Activated T-cell treated with anti-CD3 and anti-CD28 coated beads, Interleukin-2, amount 50 U/mL, for 4 hours (primary cell): ENCODE measurements around the gene PIGM. TPM values are rescaled to one million over a fixed set of nuclear protein-coding genes. Genes with fewer than 3 reads are reported as not detected.

Experiments
- ATAC-seq, 2 donors: fragments of 200-7000 bp; cut with Tn5 transposase; one replicate each; pipeline ENCODE4 v1.10.0; 2021
- DNase-seq: peaks from one replicate; pipeline ENCODE4 v3.0.0-alpha.2; 2020
- H3K27me3 Mint-ChIP-seq: one replicate; pipeline ENCODE4 v1.8.0; 2021; ENCODE audit warnings: low read depth, mixed read lengths
- H3K36me3 Mint-ChIP-seq: one replicate; pipeline ENCODE4 v1.8.0; 2022; ENCODE audit warnings: mixed read lengths; ENCODE audit not compliant: insufficient read depth
- H3K4me1 Mint-ChIP-seq: one replicate; pipeline ENCODE4 v1.8.0; 2021; ENCODE audit warnings: low read depth, mixed read lengths
- H3K4me3 Mint-ChIP-seq: one replicate; pipeline ENCODE4 v1.8.0; 2021; ENCODE audit warnings: mild to moderate bottlenecking, moderate library complexity, mixed read lengths
- H3K9me3 Mint-ChIP-seq: one replicate; pipeline ENCODE4 v1.8.0; 2021; ENCODE audit warnings: mixed read lengths
- total RNA-seq, 3 donors: library from RNA; stranded (reverse); gene quantifications; one replicate each; pipeline ENCODE4 v1.2.1, GENCODE V29; 2021

The PIGM gene
- total RNA-seq, 3 donors from 2014 or later, result 4.1 to 5.7 (median 4.5) TPM

DNA sequence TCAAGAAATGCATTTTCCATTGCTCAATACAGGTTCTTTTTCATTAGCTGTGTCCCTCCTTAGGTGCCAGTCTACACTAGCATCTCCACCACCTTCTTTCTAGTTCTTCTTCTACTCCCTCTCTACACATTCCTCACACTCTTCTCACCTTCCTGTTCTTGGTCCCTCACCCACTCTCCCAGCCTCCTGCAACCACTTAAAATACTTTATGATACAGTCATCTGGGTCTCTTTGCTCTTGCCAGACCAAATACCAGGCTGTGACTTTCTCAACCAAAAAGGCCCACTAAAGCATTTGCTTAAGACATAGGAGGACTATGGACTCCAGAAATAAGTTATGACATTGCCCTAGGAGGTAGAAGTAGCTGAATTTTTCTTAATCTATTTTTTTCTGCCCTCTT is 35.1 kb downstream of the PIGM start:
- H3K9me3 Mint-ChIP-seq, result no peaks in the 10 kb centered on the region
- H3K36me3 Mint-ChIP-seq, result no peaks in the 10 kb centered on the region
- no peak for ATAC-seq
- H3K4me1 Mint-ChIP-seq, result no peaks in the 10 kb centered on the region
- H3K27me3 Mint-ChIP-seq, result peaks cover 4% of the 10 kb centered on the region
- H3K4me3 Mint-ChIP-seq, result no peak overlapping the region
- DNase-seq, result no peak

DNA sequence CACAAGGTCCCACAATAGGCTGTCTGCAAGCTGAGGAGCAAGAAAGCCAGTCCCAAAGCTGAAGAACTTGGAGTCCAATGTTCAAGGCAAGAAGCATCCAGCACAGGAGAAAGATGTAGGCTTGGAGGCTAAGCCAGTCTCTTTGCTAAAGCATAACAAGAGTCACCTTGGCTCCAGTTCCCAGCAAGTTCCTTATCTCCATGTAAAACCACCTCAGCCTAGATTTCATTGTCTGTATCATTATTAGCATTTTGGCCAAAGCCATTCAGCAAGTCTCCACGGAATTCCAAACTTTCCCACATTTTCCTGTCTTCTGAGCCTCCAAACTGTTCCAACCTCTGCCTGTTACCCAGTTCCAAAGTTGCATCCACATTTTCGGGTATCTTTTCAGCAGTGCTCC is 36.9 kb downstream of the PIGM start:
- Mint-ChIP-seq H3K4me3 (no peak overlapping the region), H3K27me3 (peaks cover 7% of the 10 kb centered on the region), H3K36me3 (no peaks in the 10 kb centered on the region), H3K4me1 (no peaks in the 10 kb centered on the region), H3K9me3 (no peaks in the 10 kb centered on the region)
- ATAC-seq (no peak), DNase-seq (no peak)

DNA sequence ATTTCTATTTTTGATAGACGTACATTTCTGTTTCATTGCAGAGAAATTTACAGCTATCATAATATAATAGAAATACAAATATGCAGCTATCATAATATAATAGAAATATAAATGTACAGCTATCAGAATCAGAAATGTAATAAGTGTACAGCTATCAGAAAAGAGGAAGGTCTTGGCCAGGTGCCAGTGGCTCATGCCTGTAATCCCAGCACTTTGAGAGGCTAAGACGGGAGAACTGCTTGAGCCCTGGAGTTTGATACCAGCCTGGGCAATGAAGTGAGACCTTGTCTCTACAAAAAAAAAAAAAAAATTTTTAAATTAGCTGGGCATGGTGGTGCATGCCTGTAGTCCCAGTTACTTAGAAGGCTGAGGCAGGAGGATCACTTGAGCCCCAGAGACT is 37.9 kb downstream of the PIGM start:
- Mint-ChIP-seq H3K9me3 (no peaks in the 10 kb centered on the region), H3K36me3 (no peaks in the 10 kb centered on the region), H3K4me1 (no peaks in the 10 kb centered on the region), H3K4me3 (no peak overlapping the region), H3K27me3 (peaks cover 7% of the 10 kb centered on the region)
- no peak for DNase-seq
- no peak for ATAC-seq

DNA sequence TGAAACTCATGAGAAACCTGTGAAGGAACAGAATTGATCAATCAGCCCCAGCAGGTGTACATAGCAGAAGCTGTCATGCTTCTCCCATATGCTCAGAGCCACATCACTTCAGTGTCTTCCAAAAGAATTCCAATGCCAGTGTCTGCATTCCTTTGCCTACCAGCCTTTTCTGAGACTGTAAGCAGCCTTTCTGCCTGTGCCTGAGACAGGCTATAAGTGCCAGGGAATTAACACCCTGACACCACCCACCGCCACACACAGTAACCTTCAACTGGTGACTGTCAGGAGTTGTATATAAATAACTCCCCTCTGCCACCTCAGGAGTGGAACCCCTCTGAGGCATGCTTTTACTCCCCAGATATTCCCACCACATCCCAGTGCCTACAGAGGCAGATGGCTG is 39.6 kb downstream of the PIGM start:
- no peak overlapping the region for H3K4me3 Mint-ChIP-seq

DNA sequence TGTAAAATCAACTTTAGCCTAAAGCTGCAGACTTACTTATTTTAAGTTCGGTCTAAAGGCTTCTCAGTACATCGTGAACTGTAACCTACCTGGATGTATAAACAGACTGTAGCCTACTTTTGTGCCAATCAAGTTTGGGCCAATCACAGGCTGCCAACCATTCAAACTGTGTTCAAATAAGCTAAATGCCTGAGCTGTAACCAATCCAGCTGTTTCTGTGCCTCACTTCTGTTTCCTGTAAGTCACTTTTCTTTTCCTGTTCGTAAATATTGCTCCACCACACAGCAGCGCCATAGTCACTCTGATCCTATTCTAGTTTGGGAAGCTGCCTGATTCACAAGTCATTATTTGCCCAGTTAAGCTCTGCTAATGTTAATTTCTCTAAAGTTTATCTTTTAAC is 40.3 kb downstream of the PIGM start:
- Mint-ChIP-seq H3K27me3 (peaks cover 10% of the 10 kb centered on the region), H3K4me3 (no peak overlapping the region), H3K36me3 (no peaks in the 10 kb centered on the region), H3K9me3 (no peaks in the 10 kb centered on the region), H3K4me1 (no peaks in the 10 kb centered on the region)
- DNase-seq (no peak), ATAC-seq (peak; percentile 46 to 71)

More for the DNA sequence above, 39.6 kb downstream of the PIGM start:
- peaks cover 12% of the 10 kb centered on the region for H3K27me3 Mint-ChIP-seq
- ATAC-seq (no peak), DNase-seq (no peak)
- no peaks in the 10 kb centered on the region for H3K4me1 Mint-ChIP-seq
- H3K36me3 Mint-ChIP-seq, result no peaks in the 10 kb centered on the region
- no peaks in the 10 kb centered on the region for H3K9me3 Mint-ChIP-seq

DNA sequence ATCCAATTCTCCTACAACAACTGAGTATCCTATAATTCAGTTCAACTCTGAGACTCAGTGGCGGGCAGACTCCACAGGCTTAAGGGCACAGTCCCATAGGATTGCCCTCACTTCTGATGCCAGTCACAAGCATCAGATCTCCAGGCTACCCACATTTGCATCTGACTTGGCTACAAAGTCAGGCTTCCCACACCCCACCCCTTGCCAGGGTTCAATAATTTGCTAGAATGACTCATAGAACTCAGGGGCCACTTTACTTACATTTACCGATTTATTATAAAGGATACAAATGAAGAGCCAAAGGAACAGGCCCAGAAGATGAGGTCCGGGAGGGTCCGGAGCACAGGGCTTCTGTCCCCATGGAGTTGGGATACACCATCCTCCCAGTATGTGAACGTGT is 41.8 kb downstream of the PIGM start:
- no peak for DNase-seq
- Mint-ChIP-seq H3K4me1 (no peaks in the 10 kb centered on the region), H3K4me3 (no peak overlapping the region), H3K9me3 (no peaks in the 10 kb centered on the region), H3K27me3 (peaks cover 13% of the 10 kb centered on the region), H3K36me3 (no peaks in the 10 kb centered on the region)
- no peak for ATAC-seq

DNA sequence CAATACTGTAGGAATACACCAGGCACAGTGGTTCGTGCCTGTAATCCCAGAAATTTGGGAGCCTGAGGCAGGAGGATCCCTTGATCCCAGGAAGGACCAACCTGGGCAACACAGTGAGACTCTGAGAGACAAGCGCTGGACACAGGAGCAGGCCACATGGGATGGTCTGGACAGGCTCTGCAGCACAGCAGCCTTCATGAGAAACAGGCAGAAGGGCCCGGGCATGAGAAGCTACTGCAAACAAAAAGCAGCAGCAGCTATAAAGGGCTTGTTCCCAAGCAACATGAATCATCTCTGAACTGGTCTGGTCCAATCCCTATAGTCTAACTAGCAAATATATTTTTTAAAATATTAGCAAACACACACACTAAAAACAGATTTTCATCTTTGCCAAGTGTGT is 42.2 kb downstream of the PIGM start:
- H3K27me3 Mint-ChIP-seq, result peaks cover 16% of the 10 kb centered on the region
- H3K9me3 Mint-ChIP-seq, result no peaks in the 10 kb centered on the region

DNA sequence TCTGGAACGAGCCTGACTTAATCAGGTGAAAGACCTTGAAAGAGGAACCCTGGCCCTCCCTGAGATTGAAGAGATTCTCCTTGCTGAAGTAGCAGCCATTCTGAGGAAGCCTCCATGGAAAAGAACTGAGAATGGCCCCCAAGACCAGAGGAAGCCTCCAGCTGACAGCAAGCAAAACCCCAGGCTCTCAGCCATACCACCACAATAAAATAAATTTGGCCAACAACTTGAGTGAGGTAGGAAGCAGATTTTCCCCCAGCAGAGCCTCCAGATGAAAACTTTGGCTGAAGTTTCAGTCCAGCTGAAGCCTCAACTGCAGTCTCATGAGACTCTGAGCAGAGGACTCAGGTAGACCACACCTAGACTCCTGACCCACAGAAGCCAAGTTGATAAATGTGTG is 43.8 kb downstream of the PIGM start:
- DNase-seq, result no peak
- Mint-ChIP-seq H3K4me1 (no peaks in the 10 kb centered on the region), H3K27me3 (peaks cover 20% of the 10 kb centered on the region), H3K4me3 (no peak overlapping the region), H3K9me3 (no peaks in the 10 kb centered on the region), H3K36me3 (no peaks in the 10 kb centered on the region)
- no peak for ATAC-seq

More for the DNA sequence above, 42.2 kb downstream of the PIGM start:
- Mint-ChIP-seq H3K36me3 (no peaks in the 10 kb centered on the region), H3K4me3 (no peak overlapping the region), H3K4me1 (no peaks in the 10 kb centered on the region)
- ATAC-seq, result no peak
- DNase-seq, result no peak

DNA sequence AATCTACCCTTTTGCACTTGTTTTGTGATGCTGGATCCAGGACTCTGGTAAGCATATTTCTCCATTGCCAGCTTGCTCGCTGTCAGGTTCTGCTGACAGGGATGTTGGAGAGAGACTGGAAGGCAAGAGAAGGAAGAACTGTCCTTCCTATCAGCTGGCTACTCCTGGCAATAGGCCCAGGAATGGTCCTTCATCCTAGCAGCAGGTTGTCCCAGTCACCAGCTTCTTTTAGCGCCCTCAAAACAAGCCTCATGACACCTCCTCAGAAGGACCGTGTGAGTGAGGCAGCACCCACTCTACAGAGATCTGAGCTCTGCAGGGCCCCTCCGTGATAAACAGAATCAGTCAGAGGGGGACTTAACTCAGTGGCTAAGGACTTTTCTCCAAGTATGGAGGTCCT is 44.6 kb downstream of the PIGM start:
- ATAC-seq, result no peak
- Mint-ChIP-seq H3K27me3 (peaks cover 23% of the 10 kb centered on the region), H3K9me3 (no peaks in the 10 kb centered on the region), H3K4me1 (no peaks in the 10 kb centered on the region), H3K4me3 (no peak overlapping the region), H3K36me3 (no peaks in the 10 kb centered on the region)
- DNase-seq, result no peak

DNA sequence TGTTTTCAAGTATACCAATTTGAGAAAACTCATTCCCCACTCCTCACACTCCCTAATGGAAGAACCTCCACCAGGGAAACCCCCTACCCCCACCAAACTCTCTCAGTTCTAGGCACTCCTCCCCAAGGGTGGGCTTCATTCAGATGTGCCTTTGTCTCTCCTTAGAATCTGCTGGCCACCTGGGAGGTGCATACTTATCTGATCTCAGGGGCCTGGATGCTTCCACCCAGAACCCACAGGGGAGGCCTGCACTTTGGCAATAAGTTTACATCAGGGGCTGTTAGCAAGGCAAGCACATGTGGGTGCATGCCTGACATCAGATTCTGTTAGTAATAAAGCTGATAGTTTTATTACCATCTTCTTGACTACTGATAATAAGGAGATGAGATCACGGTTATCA is 45.3 kb downstream of the PIGM start:
- H3K36me3 Mint-ChIP-seq, result no peaks in the 10 kb centered on the region
- peaks cover 27% of the 10 kb centered on the region for H3K27me3 Mint-ChIP-seq
- H3K4me3 Mint-ChIP-seq, result no peak overlapping the region
- no peaks in the 10 kb centered on the region for H3K4me1 Mint-ChIP-seq
- no peaks in the 10 kb centered on the region for H3K9me3 Mint-ChIP-seq
- no peak for ATAC-seq
- no peak for DNase-seq

DNA sequence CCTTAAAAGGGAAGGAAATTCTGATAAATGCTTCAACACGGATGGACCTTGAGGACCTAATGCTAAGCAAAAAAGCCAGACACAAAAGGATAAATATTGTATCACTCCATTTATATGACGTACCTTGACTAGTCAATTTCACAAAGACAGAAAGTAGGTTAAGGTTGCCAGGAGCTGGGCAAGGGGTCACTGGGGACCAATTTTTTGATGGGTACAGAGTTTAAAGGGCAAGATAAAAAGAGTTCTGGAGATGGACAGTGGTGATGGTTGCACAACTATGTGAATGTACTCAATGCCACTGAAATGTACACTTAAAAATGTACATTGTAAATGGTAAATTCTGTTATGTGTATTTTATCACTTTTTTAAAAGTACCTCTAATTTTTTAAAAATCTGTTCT is 45.7 kb downstream of the PIGM start:
- DNase-seq (no peak), ATAC-seq (no peak)
- Mint-ChIP-seq H3K36me3 (no peaks in the 10 kb centered on the region), H3K4me1 (no peaks in the 10 kb centered on the region), H3K4me3 (no peak overlapping the region), H3K27me3 (peaks cover 27% of the 10 kb centered on the region), H3K9me3 (no peaks in the 10 kb centered on the region)

DNA sequence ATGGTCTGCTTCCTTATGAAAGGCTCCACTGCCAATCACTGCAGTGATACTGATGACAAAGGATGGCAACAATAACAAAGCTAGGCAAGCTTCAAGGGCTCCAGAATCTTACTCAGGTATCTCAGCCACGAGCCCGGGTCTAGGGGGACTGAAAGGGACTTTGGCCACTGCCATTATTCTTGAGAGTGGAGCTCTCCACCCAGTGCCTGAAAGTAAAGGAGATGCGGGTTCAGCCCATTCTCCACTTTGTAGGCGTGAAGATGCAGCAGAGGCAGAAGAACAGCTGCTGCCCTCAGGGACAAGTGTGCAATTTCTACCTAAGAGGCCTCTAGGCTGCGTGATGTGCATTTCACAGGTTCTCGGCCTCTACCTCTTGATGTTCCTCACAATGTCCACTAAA is 46.3 kb downstream of the PIGM start:
- H3K27me3 Mint-ChIP-seq, result peaks cover 27% of the 10 kb centered on the region
- DNase-seq, result no peak
- no peaks in the 10 kb centered on the region for H3K9me3 Mint-ChIP-seq
- no peaks in the 10 kb centered on the region for H3K36me3 Mint-ChIP-seq
- H3K4me3 Mint-ChIP-seq, result no peak overlapping the region
- ATAC-seq, result no peak
- no peaks in the 10 kb centered on the region for H3K4me1 Mint-ChIP-seq

DNA sequence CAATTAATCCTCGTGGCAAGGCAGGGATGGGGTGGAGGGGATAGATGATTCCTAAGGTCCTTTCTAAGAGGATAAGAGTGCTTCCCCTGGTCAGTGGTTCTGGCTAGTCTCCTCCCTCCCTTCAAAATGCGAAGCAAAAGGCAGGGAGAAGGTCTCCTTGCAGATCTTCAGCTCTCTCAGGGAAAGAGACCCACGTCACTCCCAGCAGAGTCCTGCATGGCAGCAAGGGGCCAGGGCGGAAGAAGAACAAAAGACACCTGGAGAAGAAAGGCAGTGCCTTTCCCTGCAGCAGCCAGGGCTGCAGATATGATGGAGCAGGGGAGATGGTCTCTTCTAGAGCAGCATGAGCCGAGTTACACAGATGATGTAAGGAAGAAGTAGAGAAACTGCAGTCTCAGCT is 48.1 kb downstream of the PIGM start:
- no peak for ATAC-seq
- no peaks in the 10 kb centered on the region for H3K36me3 Mint-ChIP-seq
- no peaks in the 10 kb centered on the region for H3K4me1 Mint-ChIP-seq
- peaks cover 30% of the 10 kb centered on the region for H3K27me3 Mint-ChIP-seq
- no peaks in the 10 kb centered on the region for H3K9me3 Mint-ChIP-seq
- H3K4me3 Mint-ChIP-seq, result no peak overlapping the region
- DNase-seq, result no peak

DNA sequence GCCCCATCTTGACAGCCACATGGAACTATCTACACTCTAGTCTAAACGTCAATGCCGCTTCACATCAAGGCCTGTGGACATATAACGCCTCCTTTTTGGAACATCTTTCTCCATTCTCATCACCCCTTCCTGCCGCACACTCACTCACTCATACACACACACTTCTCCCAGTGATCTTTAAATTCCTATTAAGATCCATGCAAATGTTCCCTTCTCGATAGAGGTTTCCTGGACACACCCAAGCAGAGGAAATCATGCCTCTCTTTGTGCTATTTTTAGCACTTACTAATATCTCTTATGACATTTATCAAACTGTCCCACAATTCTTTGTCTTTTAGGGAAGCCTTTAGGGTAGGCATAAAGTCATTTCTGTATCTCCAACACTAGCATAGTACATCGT is 49.5 kb downstream of the PIGM start:
- H3K36me3 Mint-ChIP-seq, result no peaks in the 10 kb centered on the region
- H3K9me3 Mint-ChIP-seq, result no peaks in the 10 kb centered on the region
- DNase-seq, result no peak
- H3K4me3 Mint-ChIP-seq, result no peak overlapping the region
- no peak for ATAC-seq
- H3K27me3 Mint-ChIP-seq, result peaks cover 26% of the 10 kb centered on the region
- no peaks in the 10 kb centered on the region for H3K4me1 Mint-ChIP-seq

DNA sequence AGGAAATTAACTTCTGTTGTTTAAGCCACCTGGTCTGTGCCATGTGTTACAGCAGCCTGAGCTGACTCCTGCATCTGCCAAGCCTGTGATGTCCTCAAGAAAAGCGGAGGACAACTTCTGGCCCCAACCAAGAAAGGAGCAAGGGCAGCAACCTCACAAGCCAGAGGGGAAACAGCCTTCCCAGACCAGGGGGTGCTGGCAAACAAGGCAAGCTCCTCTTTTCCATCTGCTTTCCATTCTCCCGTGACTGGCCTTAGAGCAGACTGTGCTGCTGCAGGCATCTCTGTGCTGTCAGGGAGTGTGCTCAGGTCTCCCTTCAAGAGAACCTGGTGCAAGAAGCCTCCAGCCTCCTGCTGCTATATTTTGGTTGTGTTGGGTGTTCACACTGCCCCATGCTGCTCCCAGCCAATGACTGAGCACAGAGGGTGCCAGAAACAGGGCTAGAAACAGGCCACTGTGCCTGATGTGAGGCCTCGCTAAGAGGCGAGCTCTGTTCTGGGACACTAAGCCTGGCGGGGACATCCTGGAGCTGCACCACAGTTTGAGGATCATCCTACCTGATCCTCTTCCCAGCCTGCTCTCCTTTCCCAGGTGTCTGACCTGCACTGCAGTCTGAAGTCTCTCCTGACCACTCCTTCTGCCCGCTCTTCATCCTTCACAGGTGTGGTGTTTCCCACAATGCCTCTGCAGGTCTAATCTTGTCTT is 50.3 kb downstream of the PIGM start:
- Mint-ChIP-seq H3K9me3 (no peaks in the 10 kb centered on the region), H3K36me3 (no peaks in the 10 kb centered on the region), H3K4me1 (no peaks in the 10 kb centered on the region), H3K4me3 (no peak overlapping the region), H3K27me3 (peaks cover 31% of the 10 kb centered on the region)
- no peak for ATAC-seq
- no peak for DNase-seq

DNA sequence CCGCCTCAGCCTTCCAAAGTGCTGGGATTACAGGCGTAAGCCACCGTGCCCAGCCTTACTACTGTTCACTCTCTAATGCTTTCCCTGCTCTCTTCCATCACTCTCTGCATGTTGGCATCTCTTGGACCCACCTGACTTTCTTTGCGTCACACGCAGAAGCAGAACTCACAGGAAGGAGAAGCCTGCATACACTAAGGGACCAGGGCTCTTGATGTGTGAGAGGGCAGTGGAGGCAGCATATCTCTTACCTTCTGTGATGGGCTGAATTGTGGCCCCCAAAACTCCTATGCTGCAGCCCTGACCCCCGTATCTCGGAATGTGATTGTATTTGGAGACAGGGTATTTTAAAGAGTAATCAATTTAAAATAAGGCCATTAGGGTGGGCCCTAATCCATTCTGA is 51.0 kb downstream of the PIGM start:
- Mint-ChIP-seq H3K9me3 (no peaks in the 10 kb centered on the region), H3K4me1 (no peaks in the 10 kb centered on the region), H3K27me3 (peaks cover 31% of the 10 kb centered on the region), H3K4me3 (no peak overlapping the region), H3K36me3 (no peaks in the 10 kb centered on the region)
- ATAC-seq (no peak), DNase-seq (no peak)
